AG08396 (cell line): ENCODE data around the gene EVPLL.
"Not testable (repeated sequence)": the region's sequence is repeated elsewhere in the genome, so short reads cannot be mapped to it uniquely, and the experiment has no call there.

ENCODE experiments used
- DNase-seq: peaks from one replicate; pipeline ENCODE4 v3.0.0; 2012; ENCODE audit warnings: low spot score, mixed read lengths

EVPLL gene

DNA sequence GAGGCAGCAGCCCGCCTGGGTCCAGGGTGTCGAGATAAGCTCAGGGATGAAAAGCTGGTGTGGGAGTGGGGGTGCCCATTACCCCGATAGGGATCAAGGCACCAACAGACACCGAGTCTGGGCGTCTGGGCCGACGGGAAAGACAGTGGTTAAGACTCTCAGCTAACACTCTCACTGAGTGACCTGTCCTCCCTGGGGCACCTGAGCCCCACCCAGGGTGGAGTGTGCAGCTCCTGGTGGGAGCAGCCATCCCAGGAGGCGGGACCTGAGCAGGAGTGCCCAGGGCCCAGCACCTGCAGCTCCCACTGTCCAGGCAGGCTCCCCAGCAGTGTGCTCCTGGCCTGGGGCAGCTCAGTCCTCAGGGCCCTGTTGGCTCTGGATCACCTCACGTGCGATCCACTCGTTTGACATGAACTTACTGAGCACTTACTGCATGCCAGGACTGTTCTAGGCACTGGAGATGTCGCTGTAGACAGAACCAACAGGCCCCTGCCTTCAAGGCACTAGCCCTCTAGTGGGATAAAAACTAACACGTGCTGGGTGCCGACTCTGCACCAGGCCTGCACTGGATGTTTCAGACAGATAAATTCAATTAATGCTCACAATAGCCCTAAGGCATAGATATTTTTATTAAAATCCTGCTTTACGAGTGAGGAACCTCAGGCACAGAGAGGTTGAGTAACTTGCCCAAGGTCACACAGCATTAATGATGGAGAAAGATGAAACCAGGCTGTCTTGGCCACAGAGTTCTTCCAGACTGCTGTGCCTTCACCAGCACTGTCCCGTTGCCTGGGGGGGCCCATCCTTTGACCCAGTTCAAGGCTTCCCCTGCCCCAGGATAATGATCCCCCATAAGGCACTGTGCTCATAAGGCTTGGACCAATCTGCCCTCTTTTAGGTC, 1.9 kb downstream of the EVPLL start:
- DNase-seq = no peak

DNA sequence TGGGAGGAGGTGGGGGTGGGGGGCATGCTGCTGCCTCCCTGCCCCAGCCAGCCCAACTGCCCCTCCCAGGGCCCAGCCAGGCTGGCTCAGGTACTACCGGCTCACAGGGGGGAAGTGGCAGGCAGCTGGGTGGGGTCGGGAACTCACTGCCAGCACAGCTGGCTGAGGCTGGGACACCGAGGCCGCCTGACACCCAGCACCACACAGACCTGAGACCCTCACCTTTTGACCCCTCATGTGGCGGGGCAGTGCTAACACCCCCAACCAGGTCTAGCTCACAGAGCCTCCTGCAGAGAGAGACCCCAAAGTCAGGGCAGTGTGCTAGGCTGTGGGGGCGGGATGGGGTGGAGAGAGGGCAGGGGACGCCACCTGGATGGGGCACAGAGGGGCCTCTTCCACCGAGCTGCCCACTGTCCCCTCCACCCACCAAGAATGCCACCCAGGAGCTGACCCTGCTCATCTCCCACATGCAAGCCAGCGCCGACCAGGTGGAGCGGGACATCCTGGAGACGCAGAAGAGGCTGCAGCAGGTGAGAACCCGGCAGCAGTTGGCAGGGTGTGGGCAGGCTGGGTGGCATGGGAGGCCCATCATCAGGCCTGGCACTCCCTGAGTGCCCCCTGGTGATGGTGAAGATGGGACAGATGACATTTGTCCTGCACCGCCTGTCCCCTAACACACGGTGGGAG, 3.0 kb downstream of the EVPLL start:
- no peak for DNase-seq

DNA sequence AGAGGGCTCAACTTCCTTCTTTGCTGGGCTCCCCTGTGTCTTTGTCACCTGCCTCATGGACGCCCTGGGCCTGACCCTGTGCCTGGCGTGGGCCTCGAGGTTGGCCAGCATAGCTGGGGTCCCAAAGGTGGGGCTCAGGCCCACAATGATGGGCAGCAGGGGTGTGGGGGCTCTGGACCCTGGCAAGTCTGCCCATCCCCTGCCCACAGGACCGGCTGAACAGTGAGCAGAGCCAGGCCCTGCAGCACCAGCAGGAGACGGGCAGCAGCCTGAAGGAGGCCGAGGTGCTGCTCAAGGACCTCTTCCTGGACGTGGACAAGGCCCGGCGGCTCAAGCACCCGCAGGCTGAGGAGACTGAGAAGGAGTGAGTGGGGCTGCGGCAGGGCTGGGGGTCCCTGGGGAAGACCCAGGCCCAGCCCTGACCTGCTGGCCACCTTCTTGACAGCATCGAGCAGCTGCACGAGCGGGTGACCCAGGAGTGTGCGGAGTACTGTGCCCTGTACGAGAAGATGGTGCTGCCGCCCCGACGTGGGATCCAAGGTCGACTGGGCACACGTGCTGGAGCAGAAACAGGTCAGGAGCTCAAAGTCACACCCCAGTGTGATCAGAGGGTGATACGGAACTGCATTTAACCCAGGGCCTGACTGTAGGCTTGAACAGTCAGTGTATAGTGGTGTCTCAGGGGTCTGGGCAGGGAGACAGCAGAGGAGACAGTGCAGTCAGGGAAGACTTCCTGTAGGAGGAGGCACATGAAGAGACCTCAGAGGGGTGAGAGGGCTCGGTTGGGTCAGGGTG, 3.8 kb downstream of the EVPLL start:
- no peak for DNase-seq

DNA sequence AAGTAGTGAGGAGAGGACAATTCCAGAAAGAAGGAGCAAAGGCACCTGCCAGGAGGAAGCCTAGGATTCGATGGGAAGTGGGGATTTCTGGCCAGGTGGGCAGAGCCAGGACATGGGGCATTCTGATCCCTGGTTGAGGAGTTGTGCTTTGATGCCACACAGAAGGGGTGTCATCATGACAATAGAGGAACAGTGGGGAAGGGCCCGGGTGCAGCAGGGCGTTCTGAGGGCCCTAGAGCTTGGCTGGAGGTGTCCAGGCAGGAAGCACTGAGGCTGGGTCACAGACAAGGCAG, 4.3 kb downstream of the EVPLL start:
- no peak for DNase-seq

DNA sequence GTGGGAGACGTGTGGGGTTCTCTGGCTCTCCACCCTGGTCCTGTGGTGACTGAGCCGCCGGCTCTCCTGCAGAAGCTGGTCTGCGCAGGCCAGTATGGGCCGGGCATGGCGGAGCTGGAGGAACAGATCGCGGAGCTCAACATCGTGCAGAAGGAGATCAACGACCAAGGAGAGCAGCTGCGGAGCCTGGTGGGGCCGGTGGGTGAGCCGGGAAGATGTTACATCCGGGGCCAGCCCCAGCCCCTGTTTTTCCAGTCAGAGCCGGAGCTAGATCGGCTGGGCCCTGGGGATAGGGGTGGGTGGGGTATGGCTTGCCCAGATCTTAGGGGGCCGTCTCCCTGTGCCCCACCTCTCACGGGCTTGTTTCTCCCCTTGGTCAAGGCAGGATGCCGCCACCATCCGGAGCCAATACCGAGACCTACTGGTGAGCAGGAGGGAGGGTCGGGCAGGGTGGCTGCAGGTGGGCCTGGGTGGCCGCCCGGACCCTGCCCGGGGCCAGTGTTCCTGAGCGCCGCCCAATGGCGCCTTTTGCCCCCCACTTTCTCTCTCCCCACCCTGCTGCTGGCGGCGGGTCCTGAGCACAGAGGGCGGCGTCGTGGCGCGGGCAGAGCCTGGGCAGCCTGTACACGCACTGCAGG, 5.0 kb downstream of the EVPLL start:
- DNase-seq = no peak

DNA sequence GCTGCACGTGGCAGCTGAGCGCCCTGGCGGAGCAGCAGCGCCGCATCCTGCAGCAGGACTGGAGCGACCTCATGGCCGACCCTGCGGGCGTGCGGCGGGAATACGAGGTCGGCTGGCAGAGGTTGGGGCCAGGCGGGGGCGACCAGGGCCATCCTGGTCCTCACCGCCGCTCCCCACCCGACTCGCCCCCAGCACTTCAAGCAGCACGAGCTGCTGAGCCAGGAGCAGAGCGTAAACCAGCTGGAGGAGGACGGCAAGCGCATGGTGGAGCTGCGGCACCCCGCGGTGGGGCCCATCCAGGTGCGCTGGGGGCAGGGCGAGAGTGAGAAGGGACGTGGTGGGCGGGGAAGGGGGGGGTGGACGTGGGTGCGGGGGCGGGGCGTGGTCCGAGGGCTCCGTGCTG, 5.5 kb downstream of the EVPLL start:
- DNase-seq = not testable (repeated sequence)

DNA sequence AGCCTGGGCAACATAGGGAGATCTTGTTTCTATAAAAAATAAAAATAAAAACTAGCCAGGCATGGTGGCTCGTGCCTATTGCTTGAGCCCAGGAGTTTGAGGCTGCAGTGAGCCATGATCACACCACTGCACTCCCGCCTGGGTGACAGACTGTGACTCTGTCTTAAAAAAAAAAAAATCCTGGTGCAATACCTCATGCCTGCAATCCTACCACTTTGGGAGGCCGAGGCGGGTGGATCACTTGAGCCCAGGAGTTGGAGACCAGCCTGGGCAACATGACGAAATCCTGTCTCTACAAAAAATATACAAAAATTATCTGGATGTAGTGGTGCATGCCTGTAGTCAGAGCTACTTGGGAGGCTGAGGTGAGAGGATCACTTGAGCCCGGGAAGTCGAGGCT, 6.7 kb downstream of the EVPLL start:
- not testable (repeated sequence) for DNase-seq

DNA sequence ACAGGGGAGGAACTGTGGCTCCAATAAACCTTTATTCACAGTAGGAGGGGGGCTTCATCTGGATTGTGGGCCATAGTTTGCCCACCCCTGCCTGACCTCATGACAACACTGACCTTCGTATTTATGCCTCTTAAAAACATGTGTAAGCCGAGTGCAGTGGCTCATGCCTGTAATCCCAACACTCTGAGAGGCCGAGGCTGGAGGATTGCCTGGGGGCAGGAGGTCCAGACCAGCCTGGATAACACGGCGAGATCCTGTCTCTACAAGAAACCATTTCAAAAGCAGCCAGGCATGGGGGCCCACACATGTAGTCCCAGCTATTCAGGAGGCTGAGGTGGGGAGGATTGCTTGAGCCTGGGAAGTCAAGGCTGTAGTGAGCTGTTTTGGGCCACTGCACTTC, 10.0 kb downstream of the EVPLL start:
- not testable (repeated sequence) for DNase-seq

DNA sequence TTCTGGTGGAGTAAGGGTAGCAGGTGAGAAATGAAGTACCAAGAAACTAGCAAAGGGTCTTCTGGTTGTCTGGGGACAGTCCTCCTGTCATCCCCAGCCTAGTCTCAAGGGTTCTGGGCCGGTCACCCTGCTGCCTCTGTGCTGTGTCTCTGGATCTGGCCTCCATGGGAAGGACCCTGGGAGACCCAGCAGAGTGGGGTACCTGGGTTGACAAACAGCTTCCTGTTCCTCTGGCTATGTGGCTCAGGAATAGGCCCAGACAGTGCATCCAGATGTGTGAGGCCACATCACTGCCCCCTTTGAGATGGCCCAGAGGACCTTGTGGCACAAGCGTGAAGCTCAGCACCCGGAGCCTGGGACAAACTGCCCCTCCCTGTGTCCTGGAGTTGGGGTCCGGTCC, 10.7 kb downstream of the EVPLL start:
- not testable (repeated sequence) for DNase-seq

DNA sequence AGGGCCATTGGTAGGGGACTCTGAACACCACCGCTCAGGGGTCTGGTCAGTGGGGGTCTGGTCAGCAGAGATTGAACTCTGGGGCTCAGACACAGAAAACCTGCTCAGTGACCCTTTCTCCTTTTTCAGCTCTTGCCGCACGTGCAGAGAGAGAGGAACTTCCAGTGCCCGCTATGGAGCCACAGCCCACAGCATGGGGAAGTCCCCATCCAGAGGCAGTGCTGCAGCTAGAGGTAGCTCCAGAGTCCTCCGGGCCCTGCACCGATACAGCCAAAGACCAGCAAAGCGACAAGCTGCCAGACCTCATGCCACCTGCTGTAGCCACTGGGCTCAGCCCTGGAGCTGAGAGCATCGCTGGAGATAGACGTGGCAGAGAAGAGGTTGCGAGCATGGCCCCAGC, 11.2 kb downstream of the EVPLL start:
- not testable (repeated sequence) for DNase-seq

DNA sequence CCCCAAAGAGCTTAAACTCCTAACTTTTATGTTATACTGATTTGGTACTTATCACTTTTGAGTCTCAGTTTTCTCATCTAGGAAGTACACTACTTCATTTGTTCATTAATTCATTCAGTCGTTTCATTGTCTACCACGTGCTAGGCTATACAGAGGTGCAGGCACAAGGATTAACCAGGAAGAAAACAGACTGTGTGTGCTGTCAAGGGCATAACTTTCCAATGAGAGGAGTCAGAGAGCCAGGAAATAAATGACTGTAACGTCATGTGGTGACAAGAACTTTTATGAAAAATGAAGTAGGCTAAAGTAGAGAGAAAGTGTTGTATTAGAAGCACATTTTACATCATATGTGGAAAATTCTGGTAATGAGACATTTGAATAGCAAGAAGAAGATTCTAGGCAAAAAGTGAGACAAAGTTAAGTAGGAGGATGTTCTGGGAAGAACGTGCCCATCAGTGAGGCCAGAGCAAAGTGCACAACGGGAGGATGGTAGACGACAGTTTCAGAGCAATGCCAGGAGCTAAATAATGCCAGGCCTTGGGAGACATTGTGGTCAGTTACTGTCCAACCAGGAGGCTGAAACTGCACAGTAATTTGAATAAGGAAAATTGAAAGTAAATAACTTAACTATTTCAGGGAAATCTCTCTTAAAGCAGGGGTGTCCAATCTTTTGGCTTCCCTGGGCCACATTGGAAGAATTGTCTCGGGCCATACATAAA, 24.5 kb downstream of the EVPLL start:
- DNase-seq = not testable (repeated sequence)

DNA sequence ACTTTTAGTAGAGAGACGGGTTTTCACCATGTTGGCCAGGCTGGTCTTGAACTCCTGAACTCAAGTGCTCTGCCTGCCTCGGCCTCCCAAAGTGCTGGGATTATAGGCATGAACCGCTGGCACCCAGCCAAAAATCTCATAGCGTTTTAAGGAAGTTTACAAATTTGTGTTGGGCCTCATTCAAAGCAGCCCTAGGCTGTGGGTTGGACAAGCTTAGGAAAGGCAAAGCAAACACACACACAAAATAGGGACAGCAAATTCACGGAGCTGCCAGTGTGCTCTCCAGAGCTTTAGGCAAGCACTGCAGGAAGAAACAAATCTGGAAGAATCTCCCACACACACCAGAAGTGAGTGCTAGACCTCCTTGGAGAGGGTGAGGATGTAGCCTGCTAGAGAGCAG, 25.6 kb downstream of the EVPLL start:
- not testable (repeated sequence) for DNase-seq

DNA sequence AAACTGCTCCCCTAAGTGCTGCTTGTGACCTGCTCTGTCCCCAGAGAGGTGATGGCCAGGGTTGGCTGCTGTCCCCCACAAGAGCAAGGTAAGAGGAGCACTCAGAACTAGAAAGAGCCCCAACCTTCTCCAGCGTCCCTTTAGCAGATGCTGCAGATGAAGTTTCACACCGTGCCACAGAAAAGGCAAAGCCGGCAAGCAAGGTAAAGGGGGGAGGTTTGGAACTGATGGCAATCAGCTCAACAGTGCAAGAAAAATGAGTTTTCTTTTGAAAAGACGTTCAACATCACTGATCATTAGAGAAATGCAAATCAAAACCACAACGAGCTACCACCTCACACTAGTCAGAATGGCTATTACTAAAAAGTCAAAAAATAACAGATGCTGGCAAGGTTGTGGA, 26.0 kb downstream of the EVPLL start:
- not testable (repeated sequence) for DNase-seq

DNA sequence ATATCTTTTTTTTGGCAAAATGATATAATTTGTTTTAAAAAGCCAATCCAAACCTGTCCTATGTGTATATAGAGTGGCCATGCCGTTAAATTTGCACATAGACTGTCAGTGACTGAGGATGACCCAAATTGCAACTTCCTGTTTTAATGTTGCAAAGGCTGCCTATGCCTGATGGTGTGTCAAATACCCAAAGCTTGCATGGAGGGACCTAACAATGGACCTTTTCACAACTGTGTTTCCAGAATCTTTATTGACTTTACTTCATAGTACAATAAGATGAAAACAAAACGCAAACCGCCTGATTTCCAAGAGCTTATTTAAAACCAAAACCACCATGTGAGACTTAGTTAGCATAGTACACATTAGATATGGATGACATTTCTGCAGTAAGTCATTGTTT, 31.3 kb downstream of the EVPLL start:
- not testable (repeated sequence) for DNase-seq

DNA sequence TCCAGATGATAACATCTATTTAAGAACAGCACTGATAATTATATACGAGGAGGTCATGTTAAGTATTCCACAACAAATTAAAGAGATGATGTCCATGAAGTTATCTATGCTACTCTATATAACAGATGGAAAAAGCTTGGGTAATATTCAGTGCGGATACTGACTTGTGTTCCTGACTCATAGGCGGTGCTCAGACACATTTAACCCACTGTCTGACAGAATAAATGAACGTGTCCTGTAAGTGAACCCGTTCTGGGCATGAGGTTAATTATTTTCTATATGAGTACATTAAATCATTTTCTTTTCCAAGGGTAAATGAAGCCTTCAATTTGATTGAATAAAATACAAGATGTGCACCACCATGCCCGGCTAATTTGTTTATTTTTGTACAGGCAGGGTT, 31.7 kb downstream of the EVPLL start:
- DNase-seq = not testable (repeated sequence)

DNA sequence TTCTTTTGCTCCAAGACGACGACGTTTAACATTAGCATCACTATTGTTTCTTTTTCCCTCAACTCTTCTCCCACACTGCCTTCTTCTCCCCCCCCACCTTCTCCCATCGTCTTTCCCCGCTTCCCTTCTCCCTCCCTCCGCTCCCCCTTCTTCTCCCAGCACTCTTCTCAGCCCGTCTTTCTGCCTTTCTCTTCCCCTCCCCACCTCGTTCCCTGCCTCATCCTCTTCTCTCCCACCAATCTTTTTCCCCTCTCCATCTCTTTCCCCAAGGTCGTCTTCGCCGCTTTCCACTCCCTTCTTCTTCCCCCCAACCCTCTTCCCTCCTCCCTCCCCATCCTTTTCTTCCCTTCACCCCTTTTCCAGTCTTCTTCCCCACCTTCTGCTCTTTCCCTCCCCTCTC, 33.2 kb downstream of the EVPLL start:
- not testable (repeated sequence) for DNase-seq

DNA sequence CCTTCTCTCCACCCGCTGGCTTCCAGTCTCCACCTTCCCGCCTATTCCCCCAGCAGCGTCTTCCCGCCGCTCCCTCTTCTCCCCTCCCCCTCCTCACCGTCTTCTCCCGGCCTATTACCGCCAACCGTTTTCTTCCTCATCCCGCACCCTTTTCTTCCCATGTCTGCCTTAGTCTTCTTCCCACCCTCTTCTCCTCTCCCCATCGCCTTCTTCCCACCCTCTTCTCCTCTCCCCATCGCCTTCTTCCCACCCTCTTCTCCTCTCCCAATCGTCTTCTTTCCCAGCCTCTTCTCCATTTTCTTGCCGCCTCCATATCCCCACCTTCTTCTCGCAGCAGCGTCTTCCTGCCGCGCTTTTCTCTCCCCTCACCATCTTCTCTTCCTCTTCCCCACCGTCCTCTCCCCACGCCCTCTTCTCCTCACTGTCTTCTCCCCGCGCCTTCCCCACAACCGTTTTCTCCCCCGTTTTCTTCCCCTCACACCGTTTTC, 33.8 kb downstream of the EVPLL start:
- DNase-seq = not testable (repeated sequence)

DNA sequence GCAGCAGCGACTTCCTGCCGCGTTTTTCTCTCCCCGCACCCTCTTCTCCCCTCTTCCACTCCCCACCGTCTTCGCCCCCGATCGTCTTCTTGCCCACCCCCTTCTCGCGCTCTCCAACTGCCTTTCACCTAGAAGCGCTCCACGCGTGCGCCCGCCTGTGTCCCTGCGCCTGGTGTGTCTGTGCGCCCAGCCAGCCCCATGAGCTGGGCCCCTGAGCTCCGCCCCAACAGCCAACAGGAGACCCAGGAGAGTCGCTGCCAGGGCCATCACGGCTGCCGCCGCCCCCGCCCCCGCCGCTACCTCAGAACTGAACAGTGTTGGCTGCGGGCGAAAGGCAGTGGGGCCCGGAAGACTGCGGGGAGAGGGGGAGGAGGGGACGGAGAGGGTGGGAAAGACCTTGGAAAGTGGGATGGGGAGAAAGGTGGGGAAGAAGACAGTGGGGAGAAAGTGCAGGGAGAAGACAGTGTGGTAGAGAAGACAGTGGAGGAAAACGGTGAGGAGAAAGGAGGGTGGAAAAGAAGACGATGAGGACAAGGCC, 34.5 kb downstream of the EVPLL start:
- DNase-seq = not testable (repeated sequence)

DNA sequence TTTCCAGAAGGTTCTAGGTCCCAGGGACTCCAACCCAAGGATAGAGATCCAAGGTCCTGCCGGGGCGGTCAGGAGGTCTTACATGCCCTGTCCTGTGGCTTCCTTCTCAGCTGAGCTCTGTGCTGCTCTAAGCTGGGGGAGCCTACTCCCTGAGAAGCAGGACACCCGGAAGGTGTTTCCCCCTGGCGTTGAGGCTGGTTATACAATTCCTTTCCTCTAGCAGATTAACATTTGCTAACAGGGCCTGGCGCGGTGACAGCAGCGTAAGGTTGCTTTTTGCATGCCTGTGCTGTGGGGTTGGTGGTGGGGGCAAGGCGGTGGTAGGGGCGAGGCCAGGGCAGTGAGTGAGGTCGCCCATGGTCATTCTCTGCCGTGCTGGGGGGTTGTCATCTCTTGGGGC, 43.9 kb downstream of the EVPLL start:
- not testable (repeated sequence) for DNase-seq

DNA sequence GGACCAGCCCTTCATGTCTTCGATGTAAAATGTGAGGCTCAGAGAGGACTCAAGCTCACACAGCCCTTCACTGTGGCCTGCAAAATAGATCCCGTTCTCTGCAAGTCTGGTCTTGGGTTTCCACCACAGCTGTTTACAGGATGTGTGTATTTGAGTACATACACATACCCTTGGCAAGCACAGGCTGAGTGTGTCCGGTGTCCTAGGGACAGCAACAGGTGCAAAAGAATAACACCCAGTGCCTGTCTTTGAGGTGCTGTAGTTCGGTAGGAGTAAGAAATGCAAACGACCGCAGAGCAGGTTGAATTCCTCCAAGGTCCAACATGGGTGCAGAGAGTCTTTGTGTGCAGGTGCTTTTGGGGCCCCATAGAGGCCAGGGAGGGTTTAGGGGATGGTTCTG, 44.9 kb downstream of the EVPLL start:
- DNase-seq = not testable (repeated sequence)

DNA sequence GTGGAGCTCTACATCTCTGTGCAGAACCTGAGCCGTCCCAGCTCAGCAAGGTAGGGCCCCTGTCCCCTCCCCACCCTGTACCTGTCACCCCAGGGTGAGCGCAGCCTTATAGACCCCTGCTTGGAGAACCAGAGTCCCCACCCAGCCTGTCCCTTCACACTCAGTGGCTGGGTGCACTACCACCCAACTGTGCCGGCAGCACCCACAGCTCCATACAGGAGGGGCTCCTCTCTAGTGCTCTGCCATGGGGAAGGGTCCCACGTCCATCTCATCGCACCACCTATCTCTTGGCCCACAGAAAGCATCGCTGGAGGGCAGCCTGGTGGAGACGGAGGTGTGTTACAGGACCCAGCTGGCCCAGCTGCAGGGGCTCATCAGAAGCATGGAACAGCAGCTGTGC, 45.4 kb downstream of the EVPLL start:
- DNase-seq = not testable (repeated sequence)
